HG03354 (cell line): ENCODE measurements around the gene ARHGAP18.

Source experiments
- ATAC-seq: cut with Tn5 transposase; IDR thresholded peaks from one replicate; pipeline ENCODE4 v1.9.1; 2021; ENCODE audit warnings: mild to moderate bottlenecking; ENCODE audit not compliant: unreplicated experiment, poor library complexity, severe bottlenecking

The ARHGAP18 gene

DNA sequence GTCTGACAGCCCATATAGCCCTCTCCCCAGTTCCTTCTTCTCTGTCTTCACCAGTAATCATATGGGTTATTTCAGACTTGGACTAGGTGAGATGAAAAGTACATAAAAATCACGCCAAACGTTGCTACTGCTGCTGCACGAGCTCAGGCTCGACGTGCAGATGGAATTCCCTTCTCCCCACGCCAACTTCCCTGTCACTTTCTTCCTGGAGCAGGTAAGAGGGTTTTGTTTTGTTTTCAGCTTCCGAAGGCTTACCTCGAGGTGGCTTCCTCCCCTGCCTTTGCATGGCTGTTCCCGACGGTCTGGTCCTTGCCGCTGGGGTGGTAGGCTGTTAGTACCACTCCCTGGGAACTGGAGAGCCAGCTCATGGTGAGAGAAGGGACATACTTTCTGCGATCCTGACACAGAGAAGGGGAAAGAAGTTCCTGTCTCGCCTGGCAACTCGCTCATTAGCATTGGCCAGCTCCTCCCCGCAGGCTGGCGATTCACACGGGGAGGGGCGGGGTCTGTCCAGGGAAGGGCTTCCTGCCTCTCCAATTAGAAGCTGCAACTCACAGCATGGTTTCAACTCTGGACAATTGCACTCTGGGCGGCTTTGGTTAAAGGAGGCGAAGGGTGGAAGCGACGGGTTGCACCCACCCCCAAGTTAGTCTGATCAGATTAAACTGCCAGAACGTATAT is at the start of gene ARHGAP18:
TSS of gene ARHGAP18 (minus strand) at position 409 of the 681 bp plus-strand sequence. CDS start at position 368, 41 bp downstream.
- ATAC-seq: peak; percentile 96

- no peak for ATAC-seq
Observed at GRCh38 chr6:129755787-129756186, 45.8 kb upstream of the ARHGAP18 start.

DNA sequence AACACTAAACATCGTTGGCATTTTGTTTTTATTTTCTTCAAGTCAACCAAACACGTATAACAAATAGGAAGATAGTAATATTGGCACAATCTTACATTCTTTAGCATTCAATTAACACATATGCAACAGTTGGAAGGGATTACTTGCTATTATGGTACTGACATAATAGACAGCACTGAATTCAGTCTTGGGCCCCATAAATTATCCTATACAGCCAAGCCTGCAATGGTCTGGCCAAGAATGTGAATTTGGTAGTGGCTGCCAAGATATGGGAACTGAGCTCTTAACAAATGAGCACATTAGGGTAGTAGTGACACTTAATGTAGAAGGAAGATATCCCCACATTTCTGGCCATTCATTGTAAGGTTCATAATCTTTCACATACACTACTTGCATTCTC is 44.8 kb upstream of the ARHGAP18 start:
- no peak for ATAC-seq

DNA sequence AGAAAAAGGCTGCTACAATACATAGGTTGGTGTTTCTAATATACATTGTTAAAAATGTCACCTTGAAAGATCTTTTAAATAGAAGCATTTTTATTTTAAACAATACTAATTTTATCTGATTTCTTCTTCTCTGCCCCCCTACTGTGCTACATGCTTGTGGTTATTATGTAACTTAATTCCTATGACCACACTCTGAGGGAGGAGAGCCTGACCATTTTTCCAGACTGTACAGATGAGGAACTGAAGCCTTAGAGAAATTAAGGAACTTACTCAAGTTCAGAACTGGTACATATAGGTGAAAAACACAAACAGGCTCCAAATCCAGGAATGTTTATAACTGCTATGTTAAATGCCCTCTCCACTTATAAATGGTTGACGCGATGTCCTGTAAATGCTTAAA is 43.4 kb upstream of the ARHGAP18 start:
- ATAC-seq: no peak

- no peak for ATAC-seq
Observed at GRCh38 chr6:129751384-129751783, 41.4 kb upstream of the ARHGAP18 start.

GRCh38 chr6:129750360-129750759 is 40.4 kb upstream of the ARHGAP18 start:
- ATAC-seq: no peak

DNA sequence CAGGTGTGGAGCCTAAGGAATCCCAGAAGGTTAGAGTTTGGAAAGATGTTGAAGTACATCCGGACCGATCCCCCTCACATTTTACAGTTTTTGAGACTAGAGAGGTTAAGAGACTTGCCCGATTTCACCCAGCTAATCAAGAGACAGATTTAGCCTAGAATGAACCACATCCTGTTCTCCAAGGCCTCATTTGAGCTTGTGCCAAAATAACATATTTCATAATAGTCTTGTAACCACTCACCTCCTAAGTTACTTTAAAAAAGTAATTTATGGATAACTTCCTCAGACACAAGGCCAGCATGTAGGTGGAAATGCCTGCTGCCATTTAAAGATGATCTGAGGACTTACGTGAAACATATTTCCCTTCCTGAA is 39.8 kb upstream of the ARHGAP18 start:
- ATAC-seq: peak; percentile 33

DNA sequence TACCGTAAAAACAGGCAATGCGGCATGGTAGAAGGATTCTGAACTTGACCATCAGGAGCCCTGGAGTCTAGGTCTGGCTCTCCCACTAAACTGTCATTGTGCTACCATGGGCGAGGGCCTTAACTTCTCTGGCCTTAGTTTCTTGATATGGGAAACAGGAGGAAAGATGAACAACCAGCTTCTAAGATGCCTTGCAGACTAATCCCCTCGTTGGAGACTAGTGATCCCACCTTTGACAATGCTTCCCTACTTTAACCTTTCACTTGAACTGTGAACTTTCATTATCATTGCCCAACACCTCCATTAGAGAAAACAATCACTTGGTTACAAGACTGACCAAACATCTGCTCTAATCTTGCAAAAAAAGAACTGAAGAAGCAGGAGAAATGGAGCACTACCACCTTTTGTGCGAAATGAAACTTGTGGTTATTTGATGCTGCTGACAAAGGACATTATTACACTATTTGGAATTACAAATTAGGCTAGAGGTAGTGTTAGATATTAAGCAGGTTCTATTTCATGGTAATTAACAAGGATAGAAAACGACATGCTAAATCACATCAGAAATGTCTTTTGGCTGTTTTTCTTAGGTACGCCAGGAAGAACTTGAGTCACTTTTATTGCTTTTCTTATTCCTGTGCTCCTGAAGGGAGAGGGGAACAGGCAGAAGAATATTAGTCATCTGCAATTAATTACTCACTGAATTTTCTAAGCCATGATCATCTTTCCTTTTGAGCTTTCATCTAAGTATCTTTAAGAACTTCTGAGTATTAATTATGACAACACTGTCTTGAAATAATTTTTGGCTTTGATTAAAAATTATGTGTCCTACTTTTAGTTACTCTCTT is 39.1 kb upstream of the ARHGAP18 start:
- ATAC-seq: no peak

DNA sequence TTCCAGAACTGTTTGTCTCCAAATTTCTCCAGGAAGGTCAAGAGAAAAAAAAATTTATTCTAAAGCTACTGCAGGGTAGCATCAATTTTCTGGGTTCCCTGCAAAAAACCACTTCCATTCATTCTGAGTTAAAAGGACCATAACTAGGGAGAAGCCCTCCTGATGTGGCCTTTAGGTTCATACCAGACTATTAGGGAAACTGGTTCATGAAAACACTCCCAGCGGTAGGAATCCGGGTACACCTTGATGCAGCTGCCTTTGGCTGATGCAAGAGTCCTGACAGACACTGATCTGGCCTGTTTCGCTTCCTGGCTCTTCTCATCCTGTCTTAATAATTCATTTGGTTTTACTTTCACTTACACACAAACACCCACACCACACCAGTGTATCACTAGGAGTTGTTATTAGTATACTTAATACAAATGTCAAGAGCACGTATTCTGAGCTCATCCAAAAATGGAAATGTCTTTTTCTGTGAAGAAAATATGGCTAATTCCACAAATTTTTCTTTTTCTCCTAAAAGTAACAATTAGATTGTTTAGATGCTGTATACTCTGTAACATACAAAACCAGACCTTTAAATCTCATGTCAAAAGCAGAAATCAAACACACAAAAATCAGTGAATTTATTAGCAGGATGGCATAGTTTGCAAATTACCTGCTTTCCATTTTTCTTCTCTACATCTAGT is 38.4 kb upstream of the ARHGAP18 start:
- ATAC-seq: peak; percentile 92

DNA sequence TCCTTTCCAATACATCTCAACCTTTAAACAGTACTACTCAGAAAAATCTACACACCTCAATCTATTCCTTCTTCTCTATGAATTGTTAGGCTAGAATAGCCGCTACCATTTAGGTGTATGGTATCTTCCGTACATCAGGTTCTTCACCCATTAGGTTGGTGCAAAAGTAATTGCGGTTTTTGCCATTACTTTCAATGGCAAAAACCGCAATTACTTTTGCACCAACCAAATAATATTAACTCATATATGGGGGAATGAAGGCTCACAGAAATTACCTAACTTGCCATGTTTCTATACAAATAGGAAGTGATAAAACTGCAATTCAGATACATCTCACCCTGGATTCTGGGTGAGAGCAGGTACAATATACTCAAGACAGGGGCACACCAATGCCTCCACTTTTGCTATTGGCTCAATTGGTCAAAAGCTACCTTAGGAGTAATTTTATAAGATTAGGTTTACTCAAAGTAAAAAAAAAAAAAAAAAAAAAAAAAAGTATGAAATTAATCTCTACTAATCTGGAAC is 37.7 kb upstream of the ARHGAP18 start:
- no peak for ATAC-seq

- ATAC-seq: no peak
Observed at GRCh38 chr6:129744880-129745237, 34.9 kb upstream of the ARHGAP18 start.

GRCh38 chr6:129744201-129744879 is 34.4 kb upstream of the ARHGAP18 start:
- peak; percentile 25 for ATAC-seq

GRCh38 chr6:129740013-129740412 is 30.0 kb upstream of the ARHGAP18 start:
- no peak for ATAC-seq

DNA sequence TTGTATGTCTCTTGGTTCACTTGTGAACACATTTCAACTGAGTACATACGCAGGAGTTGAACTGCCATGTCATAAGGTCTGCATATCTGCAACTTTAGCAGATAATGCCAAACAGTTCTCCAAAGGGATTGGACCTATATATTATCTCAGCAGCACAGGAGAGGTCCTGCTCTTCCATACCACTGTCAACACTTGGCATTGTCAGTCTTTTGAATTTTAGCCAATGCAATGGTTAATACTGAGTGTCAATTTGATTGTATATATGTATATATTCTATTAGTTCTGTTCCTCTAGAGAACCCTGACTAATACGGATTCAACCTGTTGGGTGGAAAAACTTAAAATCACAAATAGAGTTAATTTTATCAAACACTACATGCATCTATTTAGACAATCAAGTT is 26.1 kb upstream of the ARHGAP18 start:
- ATAC-seq: no peak

DNA sequence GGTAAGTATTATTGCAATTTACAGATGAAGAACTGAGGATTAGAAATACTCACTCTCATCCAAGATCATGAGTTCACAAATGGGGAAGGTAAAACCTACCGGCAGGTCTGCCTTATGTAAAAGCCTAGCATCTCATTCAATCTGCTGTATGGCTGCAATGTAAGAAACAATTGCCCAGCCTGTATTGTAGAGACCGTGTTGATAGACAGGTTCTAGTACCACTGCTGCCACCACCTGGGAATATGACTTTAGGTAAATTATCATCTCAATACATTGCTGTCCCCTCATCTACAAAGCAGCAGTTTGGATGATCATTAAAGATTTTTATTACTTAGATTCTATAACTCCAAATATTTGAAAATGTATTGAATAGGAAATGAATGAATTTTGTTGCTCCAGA is 23.3 kb upstream of the ARHGAP18 start:
- peak; percentile 48 for ATAC-seq

GRCh38 chr6:129732542-129732941 is 22.6 kb upstream of the ARHGAP18 start:
- no peak for ATAC-seq

DNA sequence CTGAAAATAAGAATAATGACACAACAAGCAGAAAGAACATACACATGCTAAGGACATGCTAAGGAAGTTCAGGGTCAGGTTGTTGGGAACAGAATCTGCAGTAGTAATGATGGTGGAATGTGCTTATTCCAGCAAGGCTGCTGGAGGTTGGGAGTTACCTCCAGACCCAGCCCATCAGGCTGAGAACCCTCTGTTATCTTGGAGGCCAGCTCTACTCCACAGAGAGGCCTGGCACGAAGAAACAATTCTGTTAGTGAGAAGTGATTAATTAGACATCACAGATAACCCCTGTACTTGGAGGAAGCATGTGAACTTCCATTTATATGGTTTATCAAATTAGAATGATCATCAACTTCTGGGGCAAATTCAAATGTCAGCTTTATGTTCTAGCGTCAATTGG is 22.1 kb upstream of the ARHGAP18 start:
- no peak for ATAC-seq

DNA sequence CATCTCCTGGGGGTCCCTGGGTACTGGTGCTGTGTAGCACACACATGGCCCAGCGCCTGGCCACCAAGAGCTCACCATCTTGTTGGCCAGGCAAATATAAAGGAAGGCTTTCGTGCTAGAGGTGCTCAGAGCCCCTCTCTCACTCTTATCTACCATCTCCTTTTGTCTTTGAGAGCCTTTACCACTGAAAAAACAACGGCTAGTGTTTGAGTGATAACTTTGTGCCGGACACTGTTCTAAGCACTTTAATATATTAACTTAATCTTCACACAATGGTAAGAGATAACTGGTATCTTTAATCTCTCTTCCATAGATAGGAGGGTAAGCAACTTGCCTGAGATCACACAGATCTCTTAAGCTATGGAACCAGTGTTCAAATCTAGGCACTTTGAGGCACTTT is 21.5 kb upstream of the ARHGAP18 start:
- no peak for ATAC-seq

- ATAC-seq: peak; percentile 79
Observed at GRCh38 chr6:129730477-129731165, 20.6 kb upstream of the ARHGAP18 start.
